HG03103 (cell line): ENCODE measurements around the gene GRIN3B.
A peak's percentile ranks its signal among the peaks of the same experiment; 100 is the strongest.

Experiments
- ATAC-seq: cut with Tn5 transposase; IDR thresholded peaks from one replicate; pipeline ENCODE4 v1.9.1; 2021; ENCODE audit warnings: low read depth; ENCODE audit not compliant: unreplicated experiment

Gene GRIN3B

DNA sequence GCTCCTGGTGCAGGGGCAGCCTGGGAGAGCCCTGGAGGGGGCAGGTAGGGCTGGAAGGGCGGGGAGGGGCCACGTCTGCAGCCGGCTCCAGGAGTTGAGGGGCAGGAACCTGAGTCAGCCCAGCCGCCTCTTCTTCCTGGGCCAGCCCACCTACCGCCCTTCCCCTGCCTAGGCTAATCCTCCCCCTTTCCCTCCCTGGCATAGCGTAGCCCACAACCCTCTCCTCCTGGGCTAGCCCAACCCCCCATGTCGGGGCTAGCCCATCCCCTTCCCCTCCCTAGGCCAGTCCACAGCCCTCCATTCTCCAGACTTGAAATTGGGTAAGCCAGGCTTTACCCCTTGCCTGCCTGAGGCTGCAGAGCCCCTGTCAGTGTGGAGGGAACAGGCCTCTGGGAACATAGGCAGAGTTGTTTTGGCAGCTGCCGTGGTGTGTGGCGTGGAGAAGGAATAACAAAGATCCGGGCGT is 36.7 kb upstream of the GRIN3B start:
- ATAC-seq, result no peak

DNA sequence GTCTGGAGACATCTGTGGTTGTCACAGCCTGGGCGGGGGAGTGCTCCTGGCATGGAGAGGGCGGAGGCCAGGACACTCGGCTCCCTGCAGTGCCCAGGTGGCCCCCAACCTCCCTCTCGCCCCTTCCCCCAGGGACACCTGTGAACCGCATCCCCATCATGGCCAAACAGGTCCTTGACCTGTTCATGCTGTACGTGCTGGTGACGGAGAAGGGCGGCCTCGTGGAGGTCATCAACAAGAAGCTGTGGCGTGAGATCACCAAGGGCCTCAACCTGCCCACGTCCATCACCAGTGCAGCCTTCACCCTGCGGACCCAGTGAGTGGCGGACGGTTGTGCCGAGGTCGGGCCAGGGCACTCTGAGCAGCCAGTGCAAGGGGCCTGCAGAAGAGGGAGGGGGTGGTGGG is 36.1 kb upstream of the GRIN3B start:
- no peak for ATAC-seq

DNA sequence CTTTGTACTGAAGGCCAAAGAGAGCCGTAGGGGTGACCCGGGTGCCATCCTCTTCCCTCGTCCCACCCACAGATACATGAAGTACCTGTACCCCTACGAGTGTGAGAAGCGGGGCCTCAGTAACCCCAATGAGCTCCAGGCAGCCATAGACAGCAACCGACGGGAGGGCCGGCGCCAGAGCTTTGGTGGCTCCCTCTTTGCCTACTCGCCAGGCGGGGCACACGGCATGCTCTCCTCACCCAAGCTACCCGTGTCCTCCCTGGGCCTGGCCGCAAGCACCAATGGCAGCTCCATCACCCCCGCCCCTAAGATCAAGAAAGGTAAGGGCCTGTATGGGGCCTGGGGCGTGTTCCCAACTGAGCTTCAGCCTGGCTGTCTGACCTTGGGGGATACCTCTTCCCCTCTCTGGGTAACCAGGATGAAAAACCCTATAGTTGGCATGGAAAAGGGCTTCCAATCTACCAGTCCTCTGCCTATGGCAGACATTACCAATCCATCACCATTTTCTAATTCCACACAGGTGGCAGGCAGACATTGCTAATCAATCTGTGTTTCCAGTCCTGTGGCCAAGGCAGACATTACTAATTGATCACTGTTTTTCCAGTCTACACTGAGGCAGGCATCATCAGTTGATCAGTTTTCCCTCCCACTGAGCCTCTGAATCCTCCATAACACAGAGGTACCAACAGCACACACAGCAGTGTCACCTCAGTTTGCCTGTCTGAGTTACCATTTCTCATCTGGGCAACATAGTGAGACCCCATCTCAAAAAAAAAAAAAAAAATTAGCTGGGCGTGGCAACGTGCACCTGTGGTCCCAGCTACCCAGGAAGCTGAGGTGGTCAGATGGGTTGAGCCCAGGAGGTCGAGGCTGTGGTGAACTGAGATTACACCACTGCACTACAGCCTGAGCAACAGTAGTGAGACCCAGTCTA is 35.2 kb upstream of the GRIN3B start:
- no peak for ATAC-seq

DNA sequence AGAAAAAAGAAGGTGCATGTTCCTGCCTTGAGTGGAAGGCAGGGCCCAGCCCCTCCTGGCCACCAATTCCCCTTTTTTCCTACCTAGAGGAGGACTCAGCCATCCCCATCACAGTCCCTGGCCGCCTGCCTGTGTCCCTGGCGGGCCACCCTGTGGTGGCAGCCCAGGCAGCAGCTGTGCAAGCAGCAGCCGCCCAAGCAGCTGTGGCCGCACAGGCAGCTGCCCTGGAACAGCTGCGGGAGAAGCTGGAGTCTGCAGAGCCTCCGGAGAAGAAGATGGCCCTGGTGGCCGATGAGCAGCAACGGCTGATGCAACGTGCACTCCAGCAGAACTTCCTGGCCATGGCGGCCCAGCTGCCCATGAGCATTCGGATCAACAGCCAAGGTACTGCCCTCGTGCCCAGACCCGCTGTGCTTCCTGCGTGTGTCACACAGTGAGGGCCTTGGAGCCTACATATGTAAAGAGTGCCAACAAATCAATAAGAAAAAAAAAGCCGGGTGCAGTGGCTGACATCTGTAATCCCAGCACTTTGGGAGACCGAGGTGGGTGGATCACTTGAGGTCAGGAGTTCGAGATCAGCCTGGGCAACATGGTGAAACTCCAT is 33.6 kb upstream of the GRIN3B start:
- ATAC-seq, result no peak

DNA sequence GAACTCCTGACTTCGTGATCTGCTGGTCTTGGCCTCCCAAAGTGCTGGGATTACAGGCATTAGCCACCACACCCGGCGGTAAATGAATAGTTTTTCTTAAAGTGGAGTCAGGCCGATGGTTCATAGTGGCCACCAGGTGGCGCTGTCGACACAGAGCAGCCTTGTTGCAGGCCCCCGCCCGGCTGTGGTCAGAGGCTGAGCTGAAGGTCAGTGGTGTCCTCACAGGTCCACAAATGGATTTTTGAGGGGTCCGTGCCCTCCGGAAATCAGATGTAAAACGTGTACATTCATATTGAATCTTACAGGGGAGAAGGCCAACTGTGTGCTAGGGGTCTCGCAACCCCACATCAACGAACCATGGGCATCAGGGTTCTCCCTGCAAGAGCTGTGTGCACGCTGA is 29.5 kb upstream of the GRIN3B start:
- no peak for ATAC-seq

DNA sequence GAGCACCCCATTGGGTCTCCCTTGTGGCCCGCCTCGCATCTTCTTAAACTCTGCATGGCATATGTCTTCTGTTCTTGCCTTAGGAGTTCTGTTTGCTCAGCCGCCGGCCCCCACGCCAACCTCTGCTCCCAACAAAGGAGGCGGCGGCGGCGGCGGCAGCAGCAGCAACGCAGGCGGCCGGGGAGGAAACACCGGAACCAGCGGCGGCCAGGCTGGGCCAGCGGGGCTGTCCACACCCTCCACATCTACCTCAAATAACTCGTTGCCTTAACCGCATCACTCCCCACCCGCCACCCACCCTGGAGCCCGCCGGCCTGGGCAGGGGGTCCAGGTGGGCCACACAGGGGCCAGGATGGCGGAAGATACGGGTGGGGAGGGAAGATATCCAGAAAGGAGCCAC is 28.4 kb upstream of the GRIN3B start:
- ATAC-seq, result no peak

DNA sequence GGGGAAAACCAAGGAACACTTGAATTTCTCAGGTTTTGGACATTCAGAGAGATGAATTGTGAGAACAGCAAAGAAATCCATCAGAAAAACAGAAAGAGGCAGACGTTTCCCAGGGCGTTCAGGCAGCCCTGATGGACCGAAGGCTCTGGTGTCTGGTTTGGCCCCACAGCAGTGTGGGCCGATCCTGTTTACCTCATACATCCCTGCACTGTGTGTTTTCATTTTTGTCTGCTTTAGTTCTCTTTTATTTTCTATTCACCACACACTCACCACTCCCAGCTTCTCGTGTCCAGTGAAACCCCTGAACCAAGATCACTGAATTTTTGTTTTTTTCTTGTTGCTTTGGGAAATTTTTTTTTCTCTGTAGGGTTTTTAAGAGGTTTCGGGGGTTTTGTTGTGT is 27.9 kb upstream of the GRIN3B start:
- ATAC-seq, result no peak

DNA sequence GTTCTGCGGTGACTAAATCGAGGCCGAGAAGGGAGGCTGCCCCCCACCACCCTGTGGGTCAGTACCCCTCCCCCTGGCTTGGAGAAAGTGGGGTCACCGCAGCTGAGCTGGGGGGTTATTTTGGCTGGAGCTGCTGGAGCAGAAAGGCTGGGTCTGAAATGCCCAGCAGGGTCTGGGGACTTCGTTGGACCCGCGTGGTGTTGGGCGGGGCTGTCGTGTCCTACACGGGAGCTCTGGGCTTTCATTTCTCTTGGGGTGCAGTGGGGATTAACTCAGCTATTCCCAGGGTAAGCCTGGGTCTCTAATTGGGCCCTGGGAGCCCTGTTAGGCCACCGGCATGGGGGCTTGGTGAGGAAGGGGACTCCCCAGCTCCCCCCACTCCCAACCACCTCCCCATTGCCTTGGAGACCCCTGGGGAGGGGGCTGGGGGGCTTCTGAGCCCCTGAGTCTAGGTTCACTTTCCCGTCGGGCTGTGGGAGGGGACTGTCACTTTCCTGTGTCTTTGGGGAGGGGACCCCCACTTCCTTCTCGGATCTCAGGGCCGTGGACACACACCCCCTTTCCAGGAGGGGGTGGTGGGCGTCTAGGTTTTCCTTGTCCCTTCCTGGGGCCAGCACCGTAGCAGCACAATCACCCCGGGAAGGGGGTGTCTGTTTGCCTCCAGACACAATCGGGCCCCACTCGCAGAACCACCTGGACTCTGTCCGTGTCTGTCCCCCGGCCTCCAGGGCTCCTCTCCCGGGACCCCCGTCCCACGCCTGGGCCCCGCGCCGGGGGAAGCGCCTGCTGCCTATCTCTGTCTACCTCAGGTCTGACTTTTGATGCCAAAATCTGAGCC is 26.3 kb upstream of the GRIN3B start:
- no peak for ATAC-seq

DNA sequence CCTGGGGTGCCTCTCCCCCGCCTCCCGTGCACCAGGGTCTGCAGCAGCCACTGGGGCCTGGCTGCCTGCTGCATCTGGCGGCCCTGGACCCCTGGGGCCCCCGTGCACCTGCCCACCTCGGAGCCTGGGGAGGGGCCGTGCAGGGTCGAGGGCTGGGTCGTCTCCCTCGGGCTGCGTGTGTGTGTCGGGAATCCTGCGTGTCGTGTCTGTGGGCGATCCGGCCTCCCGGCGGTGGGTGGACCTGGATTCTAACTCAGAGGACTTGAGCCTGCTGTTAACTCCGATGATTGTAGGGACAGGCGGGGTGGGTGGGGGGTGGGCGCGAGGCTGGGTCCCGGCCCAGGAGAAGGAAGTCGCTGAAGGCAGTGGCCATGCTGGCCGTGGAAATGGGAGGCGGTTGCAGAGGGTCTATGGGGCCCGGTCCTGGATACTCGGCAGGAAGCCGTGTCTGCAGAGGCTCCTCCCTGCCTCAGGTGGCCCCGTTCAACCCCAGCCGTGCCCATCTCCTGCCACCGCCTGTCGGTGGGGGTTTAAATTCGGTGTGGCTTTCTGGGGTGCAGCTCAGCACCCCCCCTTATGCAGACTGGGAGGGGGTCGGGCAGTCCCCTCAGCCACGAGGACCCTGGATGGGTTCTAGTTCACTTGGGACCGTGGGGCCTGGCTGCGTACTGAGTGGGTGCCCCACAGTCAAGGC is 25.5 kb upstream of the GRIN3B start:
- no peak for ATAC-seq

DNA sequence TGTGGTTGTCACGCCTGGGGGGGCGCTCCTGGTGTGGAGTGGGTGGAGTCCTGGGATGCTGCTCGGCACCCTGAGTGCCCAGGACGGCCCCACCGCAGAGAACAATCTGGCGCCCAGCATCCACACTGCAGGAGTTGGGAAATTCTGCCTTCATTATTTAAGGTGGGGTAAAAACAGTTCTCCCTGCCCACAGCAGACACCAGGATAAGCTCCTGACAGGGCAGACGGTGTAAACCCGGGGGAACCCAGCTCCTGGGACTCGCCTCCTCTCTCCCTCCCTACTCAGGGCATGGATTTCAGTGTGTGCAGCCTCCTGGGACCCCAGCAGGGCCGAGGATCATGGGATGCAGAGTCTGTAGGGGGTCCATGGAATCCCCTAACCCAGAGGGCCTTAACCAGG is 23.7 kb upstream of the GRIN3B start:
- no peak for ATAC-seq

DNA sequence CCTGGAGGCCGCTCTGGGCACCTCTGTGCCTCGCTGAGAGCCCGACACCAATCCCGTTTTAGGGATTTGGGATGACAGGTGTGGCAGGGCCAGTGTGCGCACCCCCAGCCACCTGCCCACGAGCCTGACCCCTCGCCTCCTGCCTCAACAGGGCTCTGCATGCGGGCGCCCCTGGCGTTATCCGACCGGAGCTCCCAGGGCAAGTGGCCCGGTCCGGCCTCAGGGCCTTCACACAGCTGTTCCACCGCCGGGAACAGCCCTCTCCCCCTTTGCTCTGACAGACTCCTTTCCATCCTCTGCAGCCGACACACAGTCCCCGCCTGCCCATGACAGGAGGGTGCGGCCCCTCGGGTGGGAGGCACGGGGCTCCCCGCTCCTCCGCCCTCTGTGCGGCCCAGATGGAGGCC is 23.2 kb upstream of the GRIN3B start:
- no peak for ATAC-seq

DNA sequence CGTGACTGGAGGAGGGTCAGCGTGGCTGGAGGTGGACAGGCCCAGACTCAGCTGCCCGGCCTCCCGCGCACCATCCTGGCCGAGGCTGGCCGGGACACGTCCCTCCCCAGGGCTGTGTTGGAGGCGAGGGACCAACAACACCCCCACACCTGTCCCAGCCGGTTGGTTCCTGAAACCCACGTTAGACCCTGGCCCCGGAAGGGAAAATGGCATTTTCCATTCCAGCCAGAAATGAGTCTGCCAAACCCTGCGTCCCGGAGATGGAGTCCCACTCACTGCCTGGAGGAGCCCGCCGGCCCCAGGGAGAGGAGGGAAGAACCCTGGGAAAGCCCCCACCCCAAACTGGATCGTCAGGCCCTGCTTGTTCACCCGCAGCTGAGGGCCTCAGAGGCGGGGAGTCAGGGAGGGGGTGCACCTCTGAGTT is 20.9 kb upstream of the GRIN3B start:
- ATAC-seq, result no peak

DNA sequence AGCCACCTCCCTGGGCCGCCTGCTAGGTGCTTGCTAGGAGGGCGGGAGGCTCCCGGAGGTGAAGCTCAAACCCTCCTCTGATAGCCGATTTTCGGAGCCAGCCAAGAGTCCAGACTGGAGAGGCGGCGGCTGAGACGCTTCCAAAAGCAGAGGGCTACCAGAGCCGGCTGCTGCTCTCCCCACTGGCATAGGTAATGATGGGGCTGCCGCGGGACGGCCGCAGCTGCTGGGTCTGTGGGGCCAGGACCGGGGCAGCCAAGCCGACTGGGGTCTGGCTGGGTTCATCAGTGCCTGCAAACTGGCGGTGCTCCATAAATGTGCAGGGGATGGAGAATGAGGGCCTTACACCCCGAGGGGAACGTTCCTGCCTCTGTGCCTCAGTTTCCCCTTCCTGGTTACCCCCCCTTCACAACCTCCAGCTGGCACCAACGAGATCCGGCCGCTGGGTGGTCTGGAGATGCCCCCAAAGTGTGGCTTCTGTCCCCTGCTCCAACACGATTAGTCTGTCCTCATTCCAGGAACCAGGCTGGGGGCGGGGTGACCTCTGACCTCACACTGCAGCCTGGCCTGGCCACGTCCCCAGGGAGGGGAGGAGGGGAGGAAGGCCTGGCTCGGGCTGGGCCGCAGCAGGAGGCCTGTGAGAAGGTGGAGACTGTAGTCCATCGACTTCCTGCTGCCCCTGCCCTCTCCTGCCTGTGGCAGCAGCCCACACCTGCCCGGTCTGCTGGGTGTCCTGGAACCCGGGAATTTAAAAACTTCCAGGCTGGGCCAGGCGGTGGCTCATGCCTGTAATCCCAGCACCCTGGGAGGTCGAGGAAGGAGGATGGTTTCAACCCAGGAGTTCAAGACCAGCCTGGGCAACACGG is 19.9 kb upstream of the GRIN3B start:
- no peak for ATAC-seq

DNA sequence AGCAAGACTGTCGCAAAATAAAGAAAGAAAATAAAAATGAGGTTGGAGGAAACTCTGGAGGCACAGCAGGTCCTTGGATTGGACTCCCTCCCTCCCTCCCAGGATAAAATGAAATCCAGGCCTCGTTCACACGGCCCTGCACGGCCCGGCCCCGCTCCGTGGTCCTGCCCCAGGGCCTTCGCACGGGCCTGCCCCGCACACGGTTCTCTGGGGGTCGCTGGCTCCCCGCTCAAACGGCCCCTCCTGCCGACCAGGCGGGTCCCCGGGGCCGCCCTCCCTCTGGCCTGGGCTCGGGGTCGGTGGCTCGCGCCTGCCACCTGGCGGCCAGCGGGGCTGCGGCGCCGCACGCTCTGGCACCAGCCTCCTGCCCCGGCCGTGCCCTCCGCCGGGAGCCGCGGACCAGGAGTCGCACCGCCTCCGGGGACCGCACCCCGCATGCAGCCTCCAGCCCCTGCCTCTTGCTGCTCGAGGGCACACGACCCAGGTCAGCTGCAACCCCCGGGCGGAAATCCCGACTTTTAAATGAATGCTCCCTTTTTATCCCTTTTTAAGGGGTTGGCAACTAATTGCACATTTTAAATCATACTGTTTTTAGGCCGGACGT is 17.6 kb upstream of the GRIN3B start:
- ATAC-seq, result no peak

DNA sequence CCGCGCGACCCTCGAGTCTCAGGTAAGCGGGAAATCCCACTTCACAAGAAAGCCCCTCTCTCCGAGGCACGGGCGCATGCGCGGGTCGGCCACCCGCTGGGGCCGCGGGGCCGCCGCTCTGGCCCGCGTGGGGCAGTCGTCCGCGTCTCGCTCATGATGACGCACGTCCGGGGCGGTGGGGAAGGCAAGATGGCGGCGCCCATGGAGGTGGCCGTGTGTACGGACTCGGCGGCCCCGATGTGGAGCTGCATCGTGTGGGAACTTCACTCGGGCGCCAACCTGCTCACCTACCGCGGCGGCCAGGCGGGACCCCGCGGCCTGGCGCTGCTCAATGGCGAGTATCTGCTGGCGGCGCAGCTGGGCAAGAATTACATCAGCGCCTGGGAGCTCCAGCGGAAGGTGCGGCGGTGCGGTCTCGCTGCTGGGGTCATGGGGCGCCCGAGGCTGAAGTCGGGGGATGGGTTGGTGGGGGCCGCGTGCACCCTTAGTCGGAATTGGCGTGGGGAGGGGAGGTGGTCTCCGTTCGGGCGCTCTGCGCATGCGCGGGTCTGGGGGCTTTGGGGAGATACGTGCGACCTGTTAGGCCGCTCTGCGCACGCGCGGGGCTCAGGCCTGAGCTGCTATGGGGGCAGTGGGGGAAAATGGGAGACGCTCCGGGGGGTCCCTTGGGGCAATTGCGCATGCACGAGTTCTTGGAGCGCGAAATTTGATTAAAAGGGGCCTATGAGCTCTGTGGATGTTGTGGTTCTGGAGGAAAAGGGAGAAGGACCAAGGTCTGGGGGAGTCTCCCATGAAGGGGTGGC is 15.9 kb upstream of the GRIN3B start, which contains the start of gene WDR18:
Gene WDR18 (plus strand): TSS at position 181 of the 803 bp plus-strand sequence. CDS start 9 bp downstream, at position 190.
- peak; percentile 64 for ATAC-seq

DNA sequence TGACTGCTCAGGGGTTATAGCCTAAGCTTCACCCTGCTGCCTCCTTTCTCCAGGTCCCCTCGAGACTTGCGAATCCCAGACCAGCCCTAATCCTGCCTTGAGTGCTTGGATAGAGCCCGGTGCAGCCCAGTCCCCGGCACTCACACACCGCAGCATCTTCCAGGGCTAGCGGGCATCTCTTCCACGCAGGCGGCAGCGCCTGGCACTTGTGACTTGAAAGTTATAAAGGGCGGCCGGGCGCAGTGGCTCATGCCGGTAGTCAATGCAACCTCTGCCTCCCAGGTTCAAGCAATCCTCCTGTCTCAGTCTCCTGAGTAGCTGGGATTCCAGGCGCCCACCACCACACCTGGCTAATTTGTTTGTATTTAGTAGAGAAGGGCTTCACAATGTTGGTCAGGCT is 14.1 kb upstream of the GRIN3B start:
- no peak for ATAC-seq

DNA sequence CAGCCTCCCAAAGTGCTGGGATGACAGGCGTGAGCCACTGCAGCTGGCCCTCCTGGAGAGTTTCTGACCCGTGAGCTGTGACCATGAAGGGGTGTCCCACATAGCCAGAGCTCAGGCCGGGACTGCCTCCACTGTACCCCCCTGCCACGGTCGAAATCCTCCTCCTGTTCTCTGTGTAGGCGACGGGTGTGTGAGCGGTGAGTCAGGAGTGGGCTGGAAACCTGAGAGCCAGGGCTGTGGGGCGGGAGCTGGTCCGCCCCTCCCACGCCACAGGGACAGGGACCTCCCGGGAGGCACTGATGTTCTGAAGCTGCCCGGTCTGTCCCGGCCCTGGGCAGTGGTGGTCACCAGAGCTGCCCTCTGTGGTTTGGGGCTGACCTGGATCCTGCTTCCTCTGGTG is 12.1 kb upstream of the GRIN3B start:
- no peak for ATAC-seq

DNA sequence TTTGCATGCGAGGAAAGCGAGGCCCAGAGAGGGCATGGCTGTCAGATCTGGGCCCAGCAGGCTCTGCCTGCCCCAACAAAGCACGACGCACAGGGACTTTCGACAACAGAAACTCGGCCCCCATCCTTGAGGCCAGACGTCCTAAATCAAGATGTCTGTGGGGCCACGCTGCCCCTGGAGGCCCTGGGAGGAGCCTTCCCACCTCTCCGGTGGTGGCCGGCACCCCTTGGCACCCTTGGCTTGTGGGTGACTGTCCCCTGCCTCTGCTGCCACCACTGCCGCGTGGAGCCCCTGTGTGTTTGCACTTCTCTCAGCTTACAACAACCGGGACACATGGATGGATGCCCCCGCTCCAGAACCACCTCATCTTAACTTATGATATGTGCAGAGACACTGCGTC is 11.7 kb upstream of the GRIN3B start:
- no peak for ATAC-seq
